ENCODE measurements around the gene SLC44A3. TPM values are rescaled to one million over a fixed set of nuclear protein-coding genes. Genes with fewer than 3 reads are reported as not detected.
A peak's percentile ranks its signal among the peaks of the same experiment; 100 is the strongest.

The SLC44A3 gene
- total and polyA plus RNA-seq, 2 of the 13 experiments (the other 11 are each of a cell fraction or from before 2014, with no cell fraction given) = 6.8 to 14.1 TPM

DNA sequence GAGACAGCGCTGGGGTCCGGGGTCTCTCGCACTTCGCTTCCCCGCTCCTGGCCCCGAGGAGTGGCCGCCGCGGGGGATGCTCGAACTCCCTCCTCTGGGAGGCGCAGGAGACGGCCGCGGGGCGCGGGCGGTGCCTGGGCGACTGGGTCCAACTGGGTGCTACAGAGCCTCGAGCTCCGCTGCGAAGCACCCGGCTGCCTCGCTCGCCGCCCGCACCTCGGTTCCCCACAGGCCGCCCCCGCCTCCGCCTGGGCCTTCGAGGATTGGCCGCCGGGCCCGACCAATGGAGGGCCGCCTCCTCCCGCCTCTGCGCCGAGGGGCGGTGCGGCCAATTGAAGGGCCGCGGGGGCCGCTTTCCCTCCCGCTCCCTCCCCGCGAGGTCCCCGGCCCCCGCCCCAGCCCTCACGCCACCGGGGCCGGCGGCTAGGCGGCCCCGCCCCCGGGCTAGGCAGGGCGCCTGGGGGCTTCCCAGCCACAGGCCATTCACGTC is 106.8 kb downstream of the SLC44A3 start, which contains the start of gene CNN3 (continued):
- TF ChIP-seq ZNF782 (CRISPR knock-in tag; IDR thresholded peaks at IDR 0.05; ENCODE audit: borderline replicate concordance) (peak; percentile 35; the same call in 1 of the 2 replicates), SOX6 (IDR thresholded peaks at IDR 0.05) (no peak), SOX6 (CRISPR knock-in tag; IDR thresholded peaks at IDR 0.05) (peak; percentile 62), ZNF570 (CRISPR knock-in tag; IDR thresholded peaks at IDR 0.05; ENCODE audit: borderline replicate concordance) (0 out of 2 replicates have a peak, but pooled peaks have one; percentile 84), ZMYM4 (CRISPR knock-in tag; IDR thresholded peaks at IDR 0.05) (peak; percentile 73), POLR2G (IDR thresholded peaks at IDR 0.05; ENCODE audit: low read depth, low read length) (peak; percentile 90), ZKSCAN8 (CRISPR knock-in tag; IDR thresholded peaks at IDR 0.05; ENCODE audit: borderline replicate concordance) (0 out of 2 replicates have a peak, but pooled peaks have one; percentile 14), MAZ (IDR thresholded peaks at IDR 0.05; ENCODE audit: borderline replicate concordance, low read depth, low read length) (peak; percentile 84), MAZ (CRISPR knock-in tag; IDR thresholded peaks at IDR 0.05; ENCODE audit: low read depth) (peak; percentile 68; the same call in 1 of the 2 replicates), STAG1 (CRISPR knock-in tag; IDR thresholded peaks at IDR 0.05) (0 out of 2 replicates have a peak, but pooled peaks have one; percentile 14)
- TF ChIP-seq, protein P1, sequence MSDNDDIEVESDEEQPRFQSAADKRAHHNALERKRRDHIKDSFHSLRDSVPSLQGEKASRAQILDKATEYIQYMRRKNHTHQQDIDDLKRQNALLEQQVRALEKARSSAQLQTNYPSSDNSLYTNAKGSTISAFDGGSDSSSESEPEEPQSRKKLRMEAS (IDR thresholded peaks at IDR 0.05) = peak; percentile 93
- TF ChIP-seq, protein P2, sequence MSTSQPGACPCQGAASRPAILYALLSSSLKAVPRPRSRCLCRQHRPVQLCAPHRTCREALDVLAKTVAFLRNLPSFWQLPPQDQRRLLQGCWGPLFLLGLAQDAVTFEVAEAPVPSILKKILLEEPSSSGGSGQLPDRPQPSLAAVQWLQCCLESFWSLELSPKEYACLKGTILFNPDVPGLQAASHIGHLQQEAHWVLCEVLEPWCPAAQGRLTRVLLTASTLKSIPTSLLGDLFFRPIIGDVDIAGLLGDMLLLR (CRISPR knock-in tag; IDR thresholded peaks at IDR 0.05) = 0 out of 2 replicates have a peak, but pooled peaks have one; percentile 28
- TF ChIP-seq, protein P3, sequence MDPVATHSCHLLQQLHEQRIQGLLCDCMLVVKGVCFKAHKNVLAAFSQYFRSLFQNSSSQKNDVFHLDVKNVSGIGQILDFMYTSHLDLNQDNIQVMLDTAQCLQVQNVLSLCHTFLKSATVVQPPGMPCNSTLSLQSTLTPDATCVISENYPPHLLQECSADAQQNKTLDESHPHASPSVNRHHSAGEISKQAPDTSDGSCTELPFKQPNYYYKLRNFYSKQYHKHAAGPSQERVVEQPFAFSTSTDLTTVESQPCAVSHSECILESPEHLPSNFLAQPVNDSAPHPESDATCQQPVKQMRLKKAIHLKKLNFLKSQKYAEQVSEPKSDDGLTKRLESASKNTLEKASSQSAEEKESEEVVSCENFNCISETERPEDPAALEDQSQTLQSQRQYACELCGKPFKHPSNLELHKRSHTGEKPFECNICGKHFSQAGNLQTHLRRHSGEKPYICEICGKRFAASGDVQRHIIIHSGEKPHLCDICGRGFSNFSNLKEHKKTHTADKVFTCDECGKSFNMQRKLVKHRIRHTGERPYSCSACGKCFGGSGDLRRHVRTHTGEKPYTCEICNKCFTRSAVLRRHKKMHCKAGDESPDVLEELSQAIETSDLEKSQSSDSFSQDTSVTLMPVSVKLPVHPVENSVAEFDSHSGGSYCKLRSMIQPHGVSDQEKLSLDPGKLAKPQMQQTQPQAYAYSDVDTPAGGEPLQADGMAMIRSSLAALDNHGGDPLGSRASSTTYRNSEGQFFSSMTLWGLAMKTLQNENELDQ (CRISPR knock-in tag; IDR thresholded peaks at IDR 0.05; ENCODE audit: borderline replicate concordance) = peak; percentile 54; the same call in 1 of the 2 replicates
- TF ChIP-seq, protein P4, sequence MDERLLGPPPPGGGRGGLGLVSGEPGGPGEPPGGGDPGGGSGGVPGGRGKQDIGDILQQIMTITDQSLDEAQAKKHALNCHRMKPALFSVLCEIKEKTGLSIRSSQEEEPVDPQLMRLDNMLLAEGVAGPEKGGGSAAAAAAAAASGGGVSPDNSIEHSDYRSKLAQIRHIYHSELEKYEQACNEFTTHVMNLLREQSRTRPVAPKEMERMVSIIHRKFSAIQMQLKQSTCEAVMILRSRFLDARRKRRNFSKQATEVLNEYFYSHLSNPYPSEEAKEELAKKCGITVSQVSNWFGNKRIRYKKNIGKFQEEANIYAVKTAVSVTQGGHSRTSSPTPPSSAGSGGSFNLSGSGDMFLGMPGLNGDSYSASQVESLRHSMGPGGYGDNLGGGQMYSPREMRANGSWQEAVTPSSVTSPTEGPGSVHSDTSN (CRISPR knock-in tag; IDR thresholded peaks at IDR 0.05) = no peak
- TF ChIP-seq, protein P5, sequence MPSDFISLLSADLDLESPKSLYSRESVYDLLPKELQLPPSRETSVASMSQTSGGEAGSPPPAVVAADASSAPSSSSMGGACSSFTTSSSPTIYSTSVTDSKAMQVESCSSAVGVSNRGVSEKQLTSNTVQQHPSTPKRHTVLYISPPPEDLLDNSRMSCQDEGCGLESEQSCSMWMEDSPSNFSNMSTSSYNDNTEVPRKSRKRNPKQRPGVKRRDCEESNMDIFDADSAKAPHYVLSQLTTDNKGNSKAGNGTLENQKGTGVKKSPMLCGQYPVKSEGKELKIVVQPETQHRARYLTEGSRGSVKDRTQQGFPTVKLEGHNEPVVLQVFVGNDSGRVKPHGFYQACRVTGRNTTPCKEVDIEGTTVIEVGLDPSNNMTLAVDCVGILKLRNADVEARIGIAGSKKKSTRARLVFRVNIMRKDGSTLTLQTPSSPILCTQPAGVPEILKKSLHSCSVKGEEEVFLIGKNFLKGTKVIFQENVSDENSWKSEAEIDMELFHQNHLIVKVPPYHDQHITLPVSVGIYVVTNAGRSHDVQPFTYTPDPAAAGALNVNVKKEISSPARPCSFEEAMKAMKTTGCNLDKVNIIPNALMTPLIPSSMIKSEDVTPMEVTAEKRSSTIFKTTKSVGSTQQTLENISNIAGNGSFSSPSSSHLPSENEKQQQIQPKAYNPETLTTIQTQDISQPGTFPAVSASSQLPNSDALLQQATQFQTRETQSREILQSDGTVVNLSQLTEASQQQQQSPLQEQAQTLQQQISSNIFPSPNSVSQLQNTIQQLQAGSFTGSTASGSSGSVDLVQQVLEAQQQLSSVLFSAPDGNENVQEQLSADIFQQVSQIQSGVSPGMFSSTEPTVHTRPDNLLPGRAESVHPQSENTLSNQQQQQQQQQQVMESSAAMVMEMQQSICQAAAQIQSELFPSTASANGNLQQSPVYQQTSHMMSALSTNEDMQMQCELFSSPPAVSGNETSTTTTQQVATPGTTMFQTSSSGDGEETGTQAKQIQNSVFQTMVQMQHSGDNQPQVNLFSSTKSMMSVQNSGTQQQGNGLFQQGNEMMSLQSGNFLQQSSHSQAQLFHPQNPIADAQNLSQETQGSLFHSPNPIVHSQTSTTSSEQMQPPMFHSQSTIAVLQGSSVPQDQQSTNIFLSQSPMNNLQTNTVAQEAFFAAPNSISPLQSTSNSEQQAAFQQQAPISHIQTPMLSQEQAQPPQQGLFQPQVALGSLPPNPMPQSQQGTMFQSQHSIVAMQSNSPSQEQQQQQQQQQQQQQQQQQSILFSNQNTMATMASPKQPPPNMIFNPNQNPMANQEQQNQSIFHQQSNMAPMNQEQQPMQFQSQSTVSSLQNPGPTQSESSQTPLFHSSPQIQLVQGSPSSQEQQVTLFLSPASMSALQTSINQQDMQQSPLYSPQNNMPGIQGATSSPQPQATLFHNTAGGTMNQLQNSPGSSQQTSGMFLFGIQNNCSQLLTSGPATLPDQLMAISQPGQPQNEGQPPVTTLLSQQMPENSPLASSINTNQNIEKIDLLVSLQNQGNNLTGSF (CRISPR knock-in tag; IDR thresholded peaks at IDR 0.05) = peak; percentile 73; the same call in 1 of the 2 replicates
- TF ChIP-seq, protein P6, sequence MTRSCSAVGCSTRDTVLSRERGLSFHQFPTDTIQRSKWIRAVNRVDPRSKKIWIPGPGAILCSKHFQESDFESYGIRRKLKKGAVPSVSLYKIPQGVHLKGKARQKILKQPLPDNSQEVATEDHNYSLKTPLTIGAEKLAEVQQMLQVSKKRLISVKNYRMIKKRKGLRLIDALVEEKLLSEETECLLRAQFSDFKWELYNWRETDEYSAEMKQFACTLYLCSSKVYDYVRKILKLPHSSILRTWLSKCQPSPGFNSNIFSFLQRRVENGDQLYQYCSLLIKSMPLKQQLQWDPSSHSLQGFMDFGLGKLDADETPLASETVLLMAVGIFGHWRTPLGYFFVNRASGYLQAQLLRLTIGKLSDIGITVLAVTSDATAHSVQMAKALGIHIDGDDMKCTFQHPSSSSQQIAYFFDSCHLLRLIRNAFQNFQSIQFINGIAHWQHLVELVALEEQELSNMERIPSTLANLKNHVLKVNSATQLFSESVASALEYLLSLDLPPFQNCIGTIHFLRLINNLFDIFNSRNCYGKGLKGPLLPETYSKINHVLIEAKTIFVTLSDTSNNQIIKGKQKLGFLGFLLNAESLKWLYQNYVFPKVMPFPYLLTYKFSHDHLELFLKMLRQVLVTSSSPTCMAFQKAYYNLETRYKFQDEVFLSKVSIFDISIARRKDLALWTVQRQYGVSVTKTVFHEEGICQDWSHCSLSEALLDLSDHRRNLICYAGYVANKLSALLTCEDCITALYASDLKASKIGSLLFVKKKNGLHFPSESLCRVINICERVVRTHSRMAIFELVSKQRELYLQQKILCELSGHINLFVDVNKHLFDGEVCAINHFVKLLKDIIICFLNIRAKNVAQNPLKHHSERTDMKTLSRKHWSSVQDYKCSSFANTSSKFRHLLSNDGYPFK (CRISPR knock-in tag; IDR thresholded peaks at IDR 0.05; ENCODE audit: borderline replicate concordance) = peak; percentile 44; the same call in 1 of the 2 replicates

All from HepG2 (cell line).